Adipose tissue (tissue), 3 donors: Measurements from ENCODE around the gene VPS11. TPM values are rescaled to one million over a fixed set of nuclear protein-coding genes. Genes with fewer than 3 reads are reported as not detected.
"Not testable (repeated sequence)": the region's sequence is repeated elsewhere in the genome, so short reads cannot be mapped to it uniquely, and the experiment has no call there.

Experiments
- H3K27ac ChIP-seq: one replicate; pipeline ENCODE4 v1.5.1; 2013; ENCODE audit warnings: low read depth, low read length
- WGBS, 3 donors: extraction: QIAGEN DNeasy Blood & Tissue Kit; methylation state at CpG; one replicate each; pipeline ENCODE4 v1.1.7; 2013; 5-methylcytosine and 5-hydroxymethylcytosine counted together
- polyA plus RNA-seq, 3 donors: library from polyadenylated mRNA; stranded (reverse); fragments of 200-250 nt; gene quantifications; one replicate each; pipeline ENCODE4 v1.2.3, GENCODE V29; 2013
- donor health status: healthy with polysubstance abuse.
- donor health status: Bipolar disorder and iron deficiency.
- donor health status: healthy.

Gene VPS11
- polyA plus RNA-seq, 3 donors: 20.5 to 35.2 (median 30.7) TPM

DNA sequence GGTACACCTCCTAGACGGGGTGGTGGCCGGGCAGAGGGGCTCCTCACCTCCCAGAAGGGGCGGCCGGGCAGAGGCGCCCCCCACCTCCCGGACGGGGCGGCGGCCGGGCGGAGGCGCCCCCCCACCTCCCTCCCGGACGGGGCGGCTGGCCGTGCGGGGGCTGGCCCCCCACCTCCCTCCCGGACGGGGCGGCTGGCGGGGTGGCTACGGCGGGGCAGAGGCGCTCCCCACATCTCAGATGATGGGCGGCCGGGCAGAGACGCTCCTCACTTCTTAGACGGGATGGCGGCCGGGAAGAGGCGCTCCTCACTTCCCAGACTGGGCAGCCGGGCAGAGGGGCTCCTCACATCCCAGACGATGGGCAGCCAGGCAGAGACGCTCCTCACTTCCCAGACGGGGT is 8.5 kb upstream of the VPS11 start:
- H3K27ac ChIP-seq: not testable (repeated sequence)
- WGBS, 3 donors: 80 to 92% (median 85%) methylated on average over 10 to 29 of the region's 35 CpGs

DNA sequence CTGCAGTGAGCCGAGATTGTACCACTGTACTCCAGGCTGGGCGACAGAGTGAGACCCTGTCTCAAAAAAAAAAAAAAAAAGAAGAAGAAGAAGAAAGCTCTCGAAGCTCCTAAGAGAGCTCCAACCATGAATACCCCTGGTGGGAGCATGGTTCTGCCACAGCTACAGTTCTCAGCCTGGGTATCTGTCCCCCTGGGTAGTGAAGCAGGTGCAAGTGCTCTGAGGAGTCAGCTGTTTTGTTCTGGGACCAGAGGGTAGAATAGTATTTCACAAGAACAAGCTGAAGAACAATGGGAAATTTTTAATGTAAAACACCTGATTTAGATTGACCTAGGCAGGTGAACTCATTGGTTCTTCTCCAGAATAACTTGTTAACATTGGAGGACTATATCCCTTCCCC is 6.4 kb upstream of the VPS11 start:
- WGBS, 3 donors: 25 to 92% (median 88%) methylated on average over 1 to 3 of the region's 3 CpGs

DNA sequence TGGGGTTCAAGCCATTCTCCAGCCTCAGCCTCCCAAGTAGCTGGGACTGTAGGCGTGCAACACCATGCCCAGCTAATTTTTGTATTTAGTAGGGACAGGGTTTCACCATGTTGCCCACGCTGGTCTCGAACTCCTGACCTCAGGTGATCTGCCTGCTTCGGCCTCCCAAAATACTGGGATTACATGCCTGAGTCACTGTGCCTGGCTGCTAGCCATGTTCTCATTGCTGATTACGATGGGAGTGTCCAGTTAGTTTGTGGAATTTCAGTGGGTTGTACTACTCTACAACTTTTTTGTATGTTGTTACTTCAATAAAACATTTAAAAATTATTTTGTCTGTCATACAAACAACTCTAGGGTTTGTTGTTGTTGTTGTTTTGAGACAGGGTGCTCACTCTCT is 4.8 kb upstream of the VPS11 start:
- 53 to 74% (median 63%) methylated on average over 5 of the region's 5 CpGs for WGBS, 3 donors
- no peak overlapping the region for H3K27ac ChIP-seq

More for the DNA sequence above, 6.4 kb upstream of the VPS11 start:
- no peak overlapping the region for H3K27ac ChIP-seq

DNA sequence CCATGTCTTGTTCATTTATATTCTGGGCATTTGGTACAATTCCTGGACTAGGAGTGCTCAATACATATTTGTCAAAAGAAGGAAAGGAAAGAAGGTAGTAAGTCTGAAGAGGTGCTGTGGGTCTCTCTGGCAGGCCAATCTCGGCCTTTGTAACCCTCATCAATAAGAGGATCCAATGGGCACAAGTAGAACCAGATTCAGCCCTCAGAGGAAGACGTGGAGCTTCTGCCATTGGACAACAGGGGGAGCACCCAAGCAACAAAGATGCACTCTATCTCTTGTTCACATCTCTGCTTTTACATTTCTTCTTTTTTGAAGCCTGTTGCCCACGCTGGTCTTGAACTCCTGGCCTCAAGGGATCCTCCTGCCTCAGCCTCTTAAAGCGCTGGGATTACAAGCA is 2.2 kb upstream of the VPS11 start:
- 73 to 75% (median 74%) methylated on average over 4 of the region's 4 CpGs for WGBS, 3 donors
- no peak overlapping the region for H3K27ac ChIP-seq

DNA sequence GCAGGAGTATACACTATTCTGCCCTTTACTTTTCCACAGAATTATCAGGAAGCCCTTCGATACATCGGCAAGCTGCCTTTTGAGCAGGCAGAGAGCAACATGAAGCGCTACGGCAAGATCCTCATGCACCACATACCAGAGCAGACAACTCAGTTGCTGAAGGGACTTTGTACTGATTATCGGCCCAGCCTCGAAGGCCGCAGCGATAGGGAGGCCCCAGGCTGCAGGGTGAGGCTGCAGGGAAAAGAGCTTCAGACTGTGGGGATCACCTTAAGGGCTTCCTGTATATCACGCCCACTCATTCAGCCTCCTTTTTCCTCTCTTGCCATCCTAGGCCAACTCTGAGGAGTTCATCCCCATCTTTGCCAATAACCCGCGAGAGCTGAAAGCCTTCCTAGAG is 10.2 kb downstream of the VPS11 start:
- 94% methylated on average over 11 of the region's 11 CpGs for WGBS, 3 donors
- H3K27ac ChIP-seq: no peak overlapping the region

DNA sequence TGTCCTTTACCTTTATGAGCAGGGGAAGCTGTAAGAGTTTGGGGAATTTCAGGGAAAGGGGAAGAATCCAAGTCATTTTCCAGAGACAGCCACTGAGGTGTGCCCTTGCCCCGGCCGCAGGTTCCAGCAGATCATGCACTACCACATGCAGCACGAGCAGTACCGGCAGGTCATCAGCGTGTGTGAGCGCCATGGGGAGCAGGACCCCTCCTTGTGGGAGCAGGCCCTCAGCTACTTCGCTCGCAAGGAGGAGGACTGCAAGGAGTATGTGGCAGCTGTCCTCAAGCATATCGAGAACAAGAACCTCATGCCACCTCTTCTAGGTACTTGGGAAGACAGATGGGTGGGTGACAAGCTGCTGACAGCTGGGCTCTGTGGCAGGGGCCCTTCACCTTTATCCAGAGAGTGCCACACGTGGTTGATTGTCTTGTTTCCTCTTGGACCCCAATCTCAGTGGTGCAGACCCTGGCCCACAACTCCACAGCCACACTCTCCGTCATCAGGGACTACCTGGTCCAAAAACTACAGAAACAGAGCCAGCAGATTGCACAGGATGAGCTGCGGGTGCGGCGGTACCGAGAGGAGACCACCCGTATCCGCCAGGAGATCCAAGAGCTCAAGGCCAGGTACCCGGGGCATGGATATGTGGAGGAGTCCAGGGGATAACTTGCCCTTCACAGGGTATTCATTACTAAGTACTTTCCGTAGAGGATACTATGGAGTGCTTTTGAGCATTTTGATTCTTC is 11.2 kb downstream of the VPS11 start:
- H3K27ac ChIP-seq: no peak overlapping the region
- WGBS, 3 donors: 90 to 93% (median 91%) methylated on average over 19 of the region's 19 CpGs

DNA sequence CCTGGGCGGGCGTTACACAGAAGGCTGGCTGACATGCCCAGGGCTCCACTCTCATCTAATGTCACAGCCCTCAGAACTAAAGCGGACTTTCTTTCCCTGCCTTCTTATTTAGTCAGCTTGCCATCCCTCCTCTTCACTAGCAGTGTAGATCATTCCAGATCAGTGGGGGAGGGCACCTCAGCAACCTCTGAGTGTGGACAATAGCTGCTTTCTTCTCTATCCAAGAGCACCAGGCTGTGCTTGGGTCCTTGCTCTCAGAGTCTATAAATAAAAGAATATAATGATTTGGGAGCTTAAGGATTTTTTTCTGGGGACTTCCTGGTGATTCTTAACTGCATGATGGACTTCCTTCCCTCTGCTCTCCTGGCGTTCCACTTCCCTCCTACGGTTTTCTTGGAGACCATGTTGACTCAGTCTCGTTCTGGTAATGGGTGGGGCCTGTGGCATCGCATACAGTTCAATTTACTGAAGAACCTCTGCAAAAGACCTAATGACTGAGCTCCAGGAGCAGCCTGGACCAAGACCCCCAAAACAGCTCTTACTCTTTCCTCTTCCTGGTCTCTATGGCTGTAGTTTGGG is 14.2 kb downstream of the VPS11 start:
- WGBS, 3 donors: 63 to 70% (median 64%) methylated on average over 7 of the region's 7 CpGs
- no peak overlapping the region for H3K27ac ChIP-seq

DNA sequence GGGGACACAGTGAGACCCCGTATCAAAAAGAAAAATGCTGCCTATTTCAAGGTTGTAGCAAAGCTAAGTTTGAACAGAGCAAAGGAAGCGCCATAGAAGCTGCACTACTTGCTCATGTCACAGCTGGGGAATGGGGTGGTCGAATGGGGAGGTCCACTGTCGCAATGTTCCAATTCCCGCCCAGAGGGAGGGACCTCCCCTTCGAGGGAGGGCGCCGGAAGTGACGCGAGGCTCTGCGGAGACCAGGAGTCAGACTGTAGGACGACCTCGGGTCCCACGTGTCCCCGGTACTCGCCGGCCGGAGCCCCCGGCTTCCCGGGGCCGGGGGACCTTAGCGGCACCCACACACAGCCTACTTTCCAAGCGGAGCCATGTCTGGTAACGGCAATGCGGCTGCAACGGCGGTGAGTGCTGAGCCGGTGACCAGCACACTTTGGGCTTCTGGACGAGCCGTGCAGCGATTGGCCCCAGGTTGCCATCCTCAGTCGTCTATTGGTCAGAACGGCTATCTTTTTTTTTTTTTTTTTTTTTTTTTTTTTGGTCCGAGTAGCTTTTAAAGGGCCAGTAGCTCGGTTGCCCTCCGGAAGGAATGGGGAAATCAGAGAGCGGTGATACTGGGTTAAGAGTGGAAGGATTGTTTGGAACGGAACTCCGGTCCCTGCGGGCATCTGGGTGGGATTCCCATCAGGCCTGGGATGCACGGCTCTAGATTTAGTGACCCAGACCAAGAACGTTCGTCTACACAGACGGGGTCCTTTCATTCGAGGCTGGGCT is 17.2 kb downstream of the VPS11 start, which contains the start of gene HMBS:
HMBS (plus strand) TSS at position 219 of the 774 bp plus-strand sequence; CDS start at position 372, 153 bp downstream.
- WGBS, 3 donors: 0 to 1% (median 1%) methylated on average over 45 of the region's 45 CpGs
- H3K27ac ChIP-seq: peak within 1 kb of the TSS; percentile 48

DNA sequence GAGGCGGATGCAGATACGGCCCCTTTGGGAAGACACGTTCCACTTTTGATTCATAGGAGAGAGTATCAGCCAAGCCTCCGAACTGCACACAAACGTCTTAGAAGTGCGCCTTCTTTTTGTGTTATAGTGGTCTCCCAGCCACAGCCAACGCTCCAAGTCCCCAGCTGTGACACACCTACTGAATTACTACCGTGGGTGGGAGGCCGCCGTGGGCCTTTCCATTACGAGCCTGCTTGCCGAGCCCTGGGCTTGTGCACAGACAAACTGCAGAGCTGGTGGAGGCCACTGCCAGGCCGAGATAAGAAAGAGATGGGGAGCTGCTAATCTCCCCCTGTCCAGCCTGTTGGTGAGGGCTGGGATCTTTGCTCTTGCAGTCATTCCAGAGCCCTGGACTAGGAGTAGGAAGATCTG is 17.8 kb downstream of the VPS11 start:
- H3K27ac ChIP-seq: no peak overlapping the region
- 1 to 4% (median 3%) methylated on average over 13 of the region's 13 CpGs for WGBS, 3 donors

DNA sequence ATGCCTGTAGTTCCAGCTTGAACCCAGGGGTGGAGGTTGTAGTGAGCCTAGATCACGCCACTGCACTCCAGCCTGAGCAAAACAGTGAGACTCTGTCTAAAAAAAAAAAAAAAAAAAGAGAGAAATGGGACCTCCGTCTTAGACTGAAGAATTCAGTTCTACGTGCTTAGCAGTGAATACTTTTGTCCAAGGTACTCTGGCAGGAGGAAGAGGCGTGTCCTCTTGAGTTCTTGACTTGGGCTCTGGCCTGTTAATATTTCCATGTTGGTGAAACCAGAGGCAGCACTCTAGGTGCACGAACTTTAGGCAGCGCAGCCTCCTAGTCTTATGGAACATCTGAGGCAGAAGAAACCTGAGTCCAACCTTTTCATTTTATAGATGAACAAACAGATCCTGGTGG is 19.5 kb downstream of the VPS11 start:
- 85 to 89% (median 88%) methylated on average over 6 of the region's 6 CpGs for WGBS, 3 donors
- no peak overlapping the region for H3K27ac ChIP-seq

DNA sequence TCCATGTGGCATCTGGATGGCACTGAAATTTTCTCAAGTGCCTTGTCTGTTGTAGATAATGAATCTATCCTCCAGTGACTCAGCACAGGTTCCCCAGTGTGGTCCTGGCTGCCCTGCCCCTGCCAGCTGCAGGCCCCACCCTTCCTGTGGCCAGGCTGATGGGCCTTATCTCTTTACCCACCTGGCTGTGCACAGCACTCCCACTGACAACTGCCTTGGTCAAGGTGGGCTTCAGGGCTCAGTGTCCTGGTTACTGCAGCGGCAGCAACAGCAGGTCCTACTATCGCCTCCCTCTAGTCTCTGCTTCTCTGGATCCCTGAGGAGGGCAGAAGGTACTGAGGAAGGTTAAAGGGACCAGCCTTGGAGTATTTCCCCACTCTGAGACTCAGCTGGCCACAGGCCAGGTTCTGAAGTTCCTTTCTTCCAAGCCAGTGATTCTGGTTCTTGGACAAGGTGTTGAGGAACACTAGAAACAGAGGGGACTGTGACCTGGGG is 20.2 kb downstream of the VPS11 start:
- WGBS, 3 donors: 80 to 91% (median 88%) methylated on average over 2 of the region's 2 CpGs
- no peak overlapping the region for H3K27ac ChIP-seq

DNA sequence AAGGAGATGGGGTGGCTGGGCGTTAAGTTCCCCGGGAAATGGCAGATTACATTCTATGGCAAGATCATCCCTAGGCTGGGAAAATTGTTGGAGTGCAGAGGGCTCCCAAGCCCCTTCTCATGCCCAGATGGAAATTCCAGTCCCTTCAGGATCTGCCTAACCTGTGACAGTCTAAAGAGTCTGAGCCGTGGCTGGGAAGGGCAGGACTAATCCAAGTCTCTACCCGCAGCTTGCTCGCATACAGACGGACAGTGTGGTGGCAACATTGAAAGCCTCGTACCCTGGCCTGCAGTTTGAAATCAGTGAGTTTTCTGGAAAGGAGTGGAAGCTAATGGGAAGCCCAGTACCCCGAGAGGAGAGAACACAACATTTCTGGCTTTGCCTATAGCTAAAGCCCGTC is 20.8 kb downstream of the VPS11 start:
- 94 to 96% (median 94%) methylated on average over 9 of the region's 9 CpGs for WGBS, 3 donors
- H3K27ac ChIP-seq: no peak overlapping the region

DNA sequence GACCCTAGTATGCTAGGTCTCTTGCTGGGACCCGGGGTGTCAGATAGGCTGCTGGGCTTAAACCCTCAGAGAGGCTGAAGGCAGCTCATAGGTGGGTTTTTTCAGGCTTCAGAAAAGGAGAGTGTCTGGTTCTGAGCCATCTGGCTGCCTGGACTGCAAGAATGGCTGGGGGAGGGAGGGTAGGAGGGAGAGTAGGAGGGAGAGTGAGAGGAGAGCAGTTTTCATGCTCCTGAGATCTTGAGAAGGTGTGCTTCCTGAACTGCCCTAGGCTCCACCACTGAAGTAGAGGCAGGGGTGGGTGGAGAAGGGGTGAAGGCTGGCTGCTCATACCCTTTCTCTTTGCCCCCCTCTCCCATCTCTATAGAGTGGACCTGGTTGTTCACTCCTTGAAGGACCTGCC is 21.7 kb downstream of the VPS11 start:
- 75 to 100% (median 100%) methylated on average over 1 of the region's 1 CpG for WGBS, 3 donors
- no peak overlapping the region for H3K27ac ChIP-seq

DNA sequence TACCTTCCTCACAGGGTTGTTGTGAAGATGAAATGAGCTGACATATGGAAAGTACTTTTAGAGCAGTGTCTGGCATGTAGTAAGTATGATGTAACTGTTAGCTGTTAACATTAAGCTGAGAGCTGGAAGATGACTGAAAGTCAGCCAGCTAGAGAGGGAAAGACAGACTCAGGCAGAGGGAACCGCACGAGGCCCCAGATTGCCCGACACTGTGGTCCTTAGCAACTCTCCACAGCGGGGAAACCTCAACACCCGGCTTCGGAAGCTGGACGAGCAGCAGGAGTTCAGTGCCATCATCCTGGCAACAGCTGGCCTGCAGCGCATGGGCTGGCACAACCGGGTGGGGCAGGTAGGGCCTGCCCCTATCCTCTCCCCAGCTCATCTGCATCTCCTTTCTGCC is 23.6 kb downstream of the VPS11 start:
- WGBS, 3 donors: 85 to 92% (median 91%) methylated on average over 9 of the region's 9 CpGs
- H3K27ac ChIP-seq: no peak overlapping the region

DNA sequence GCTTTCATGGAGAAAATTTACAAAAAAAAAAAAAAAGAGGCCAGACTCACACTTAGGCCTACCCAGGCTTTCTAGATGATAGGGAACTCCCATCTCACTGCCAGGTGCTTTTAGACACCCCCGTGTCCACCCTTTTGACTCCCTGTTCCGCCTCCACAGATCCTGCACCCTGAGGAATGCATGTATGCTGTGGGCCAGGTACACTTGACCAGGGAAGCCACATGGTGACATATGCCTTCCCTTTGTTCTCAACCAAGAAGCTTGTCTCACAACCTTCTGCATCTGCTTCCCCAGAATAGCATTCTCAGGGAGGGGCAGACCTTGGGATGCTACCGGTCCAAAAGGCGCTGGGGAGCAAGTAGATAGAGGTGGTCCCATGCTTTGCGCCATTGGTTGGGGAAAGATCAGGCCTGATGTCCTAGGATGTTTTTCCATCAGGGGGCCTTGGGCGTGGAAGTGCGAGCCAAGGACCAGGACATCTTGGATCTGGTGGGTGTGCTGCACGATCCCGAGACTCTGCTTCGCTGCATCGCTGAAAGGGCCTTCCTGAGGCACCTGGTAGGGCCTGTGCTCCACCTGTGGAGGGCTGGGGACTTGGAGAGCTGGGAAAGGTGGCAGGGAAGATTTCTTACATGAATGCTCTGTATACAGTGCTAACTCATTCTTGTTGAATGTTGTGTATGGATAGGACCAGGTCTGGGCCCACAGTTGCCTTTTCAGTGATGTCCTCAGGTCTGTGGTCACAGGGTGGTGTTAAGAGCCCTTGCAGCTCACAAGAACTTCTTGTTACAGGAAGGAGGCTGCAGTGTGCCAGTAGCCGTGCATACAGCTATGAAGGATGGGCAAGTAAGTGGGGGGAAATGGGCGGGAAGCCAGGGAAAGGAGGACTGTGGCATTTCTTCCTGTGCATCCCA is 24.6 kb downstream of the VPS11 start:
- no peak overlapping the region for H3K27ac ChIP-seq
- WGBS, 3 donors: 83 to 88% (median 85%) methylated on average over 13 of the region's 13 CpGs

DNA sequence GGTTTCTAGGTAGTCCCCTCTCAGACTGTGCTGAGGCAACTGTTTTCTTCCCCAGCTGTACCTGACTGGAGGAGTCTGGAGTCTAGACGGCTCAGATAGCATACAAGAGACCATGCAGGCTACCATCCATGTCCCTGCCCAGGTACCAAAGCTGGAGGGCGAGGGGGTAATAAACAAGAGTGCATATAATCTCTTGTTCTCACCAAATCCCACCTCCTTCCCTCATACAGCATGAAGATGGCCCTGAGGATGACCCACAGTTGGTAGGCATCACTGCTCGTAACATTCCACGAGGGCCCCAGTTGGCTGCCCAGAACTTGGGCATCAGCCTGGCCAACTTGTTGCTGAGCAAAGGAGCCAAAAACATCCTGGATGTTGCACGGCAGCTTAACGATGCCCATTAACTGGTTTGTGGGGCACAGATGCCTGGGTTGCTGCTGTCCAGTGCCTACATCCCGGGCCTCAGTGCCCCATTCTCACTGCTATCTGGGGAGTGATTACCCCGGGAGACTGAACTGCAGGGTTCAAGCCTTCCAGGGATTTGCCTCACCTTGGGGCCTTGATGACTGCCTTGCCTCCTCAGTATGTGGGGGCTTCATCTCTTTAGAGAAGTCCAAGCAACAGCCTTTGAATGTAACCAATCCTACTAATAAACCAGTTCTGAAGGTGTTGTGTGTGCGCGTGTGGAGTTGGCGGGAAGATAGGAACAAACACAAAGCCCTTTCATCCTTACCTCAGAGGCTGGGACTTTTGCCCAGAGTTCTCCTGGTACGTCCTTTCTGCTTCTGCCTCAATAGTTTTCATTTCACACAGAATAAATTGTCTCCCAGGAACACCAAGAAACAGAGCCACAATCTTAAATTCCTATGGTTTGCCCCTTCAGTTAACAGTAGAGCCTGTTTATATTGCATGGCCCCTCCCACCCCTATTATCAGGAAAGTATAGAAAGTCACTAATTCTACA is 25.5 kb downstream of the VPS11 start:
- WGBS, 3 donors: 44 to 64% (median 63%) methylated on average over 12 of the region's 12 CpGs
- no peak overlapping the region for H3K27ac ChIP-seq
